ENCODE results near the gene POLR3B. TPM values are rescaled to one million over a fixed set of nuclear protein-coding genes. Genes with fewer than 3 reads are reported as not detected.

The POLR3B gene
- total RNA-seq, 4 donors from 2014 or later = 10.7 to 16.2 (median 12.0) TPM

DNA sequence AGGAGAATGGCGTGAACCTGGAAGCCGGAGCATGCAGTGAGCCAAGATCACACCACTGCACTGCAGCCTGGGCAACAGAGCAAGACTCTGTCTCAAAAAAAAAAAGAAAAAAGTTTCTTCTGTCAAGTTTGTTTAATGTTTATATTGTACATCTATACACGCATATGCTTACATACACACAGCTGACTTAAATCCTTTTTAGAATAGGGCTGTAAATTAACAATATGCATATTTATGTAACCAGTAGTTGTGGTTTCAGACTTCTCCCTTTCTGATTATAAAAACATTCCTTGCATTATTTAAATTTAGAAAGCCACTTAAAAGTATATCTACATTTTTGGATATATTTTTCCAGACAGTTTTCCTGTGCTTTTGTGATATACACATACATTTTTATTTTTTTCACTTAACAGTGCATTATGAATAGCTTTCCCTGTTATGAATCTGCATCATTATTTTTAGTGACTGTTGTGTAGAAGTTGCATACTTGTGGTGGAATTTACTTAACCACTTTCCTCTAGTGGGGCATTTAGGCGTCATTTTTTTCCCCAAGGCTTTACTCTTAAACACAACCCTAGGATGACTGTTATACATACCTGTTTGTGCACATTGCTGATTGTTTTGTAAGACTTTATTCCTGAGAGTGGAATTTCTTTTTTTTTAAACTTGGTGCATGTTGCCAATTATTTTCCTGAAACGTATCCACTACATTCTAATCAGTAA is 29.4 kb downstream of the POLR3B start:
- Histone ChIP-seq H3K4me3 (no peak overlapping the region), H3K9me3 (no peaks in the 10 kb centered on the region), H3K4me1 (no peaks in the 10 kb centered on the region), H3K36me3 (peaks cover 0 to 60% (median 0%) of the 10 kb centered on the region in 3 donors), H3K27me3 (no peaks in the 10 kb centered on the region), H3K27ac (no peak overlapping the region)
- DNase-seq = no peak
- no peak for TF ChIP-seq POLR2A (IDR thresholded peaks at IDR 0.05)
- TF ChIP-seq, protein P1, sequence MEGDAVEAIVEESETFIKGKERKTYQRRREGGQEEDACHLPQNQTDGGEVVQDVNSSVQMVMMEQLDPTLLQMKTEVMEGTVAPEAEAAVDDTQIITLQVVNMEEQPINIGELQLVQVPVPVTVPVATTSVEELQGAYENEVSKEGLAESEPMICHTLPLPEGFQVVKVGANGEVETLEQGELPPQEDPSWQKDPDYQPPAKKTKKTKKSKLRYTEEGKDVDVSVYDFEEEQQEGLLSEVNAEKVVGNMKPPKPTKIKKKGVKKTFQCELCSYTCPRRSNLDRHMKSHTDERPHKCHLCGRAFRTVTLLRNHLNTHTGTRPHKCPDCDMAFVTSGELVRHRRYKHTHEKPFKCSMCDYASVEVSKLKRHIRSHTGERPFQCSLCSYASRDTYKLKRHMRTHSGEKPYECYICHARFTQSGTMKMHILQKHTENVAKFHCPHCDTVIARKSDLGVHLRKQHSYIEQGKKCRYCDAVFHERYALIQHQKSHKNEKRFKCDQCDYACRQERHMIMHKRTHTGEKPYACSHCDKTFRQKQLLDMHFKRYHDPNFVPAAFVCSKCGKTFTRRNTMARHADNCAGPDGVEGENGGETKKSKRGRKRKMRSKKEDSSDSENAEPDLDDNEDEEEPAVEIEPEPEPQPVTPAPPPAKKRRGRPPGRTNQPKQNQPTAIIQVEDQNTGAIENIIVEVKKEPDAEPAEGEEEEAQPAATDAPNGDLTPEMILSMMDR (IDR thresholded peaks at IDR 0.05) = no peak
- intact Hi-C loops (cut with DNase I) = loop anchor here (5.0 kb wide), 1 partner anchor 535 kb away; no protein-coding TSS in a partner anchor
- 83 to 93% methylated on average over 5 of the region's 5 CpGs for WGBS, 2 donors

DNA sequence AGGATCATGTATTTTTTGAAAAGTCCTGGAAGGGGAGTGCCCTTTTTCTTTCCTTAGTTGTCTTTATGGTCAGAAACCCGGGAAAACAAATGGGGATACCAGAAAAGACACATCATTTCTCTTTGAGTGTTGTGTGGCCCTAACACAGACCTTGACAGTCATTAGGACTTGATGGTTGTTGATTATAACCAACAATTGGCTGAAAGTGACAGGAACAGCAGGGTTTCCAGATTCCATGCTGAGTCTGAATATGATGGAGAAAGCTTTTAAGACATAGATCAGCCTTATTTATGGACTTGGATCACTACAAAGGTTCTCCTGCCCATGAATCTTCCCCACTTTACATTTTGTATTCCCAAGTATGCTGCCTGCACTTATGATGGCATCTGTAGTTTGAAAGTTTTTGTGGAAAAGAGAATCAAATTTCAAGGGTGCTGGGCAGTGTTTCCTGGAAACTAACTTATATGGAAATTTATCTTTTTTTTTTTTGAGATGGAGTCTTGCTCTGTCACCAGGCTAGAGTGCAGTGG is 30.4 kb downstream of the POLR3B start:
- Histone ChIP-seq H3K4me1 (no peaks in the 10 kb centered on the region), H3K27me3 (no peaks in the 10 kb centered on the region), H3K4me3 (no peak overlapping the region), H3K27ac (no peak overlapping the region), H3K9me3 (no peaks in the 10 kb centered on the region), H3K36me3 (peaks cover 0 to 60% (median 0%) of the 10 kb centered on the region in 3 donors)
- no peak for DNase-seq
- WGBS, 2 donors = 55 to 85% methylated on average over 1 of the region's 1 CpG
- no peak for TF ChIP-seq POLR2A (IDR thresholded peaks at IDR 0.05)
- TF ChIP-seq, protein P1 (IDR thresholded peaks at IDR 0.05) = no peak
- intact Hi-C loops (cut with DNase I) = loop anchor here (5.0 kb wide), 1 partner anchor 534 kb away; no protein-coding TSS in a partner anchor

DNA sequence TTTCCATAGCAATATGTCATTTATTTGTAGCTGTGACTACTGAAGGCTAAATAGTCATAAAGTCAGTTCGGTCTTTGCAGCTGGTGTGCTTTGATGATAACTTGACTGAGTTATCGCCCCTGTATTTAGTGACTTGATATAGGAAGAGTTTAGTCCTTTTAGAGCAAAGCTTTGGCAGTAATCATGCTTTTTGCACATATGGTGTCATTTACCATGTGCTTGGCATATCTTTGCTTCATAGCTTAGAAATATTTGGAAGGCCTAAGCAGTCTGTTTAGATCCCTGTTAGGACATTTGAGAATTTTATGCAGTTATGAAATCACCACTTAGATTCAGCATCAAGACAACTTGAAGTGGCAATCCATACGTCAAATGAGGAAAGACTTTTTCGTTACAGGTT is 31.6 kb downstream of the POLR3B start:
- Histone ChIP-seq H3K4me3 (no peak overlapping the region), H3K9me3 (no peaks in the 10 kb centered on the region), H3K27me3 (no peaks in the 10 kb centered on the region), H3K36me3 (peaks cover 0 to 63% (median 0%) of the 10 kb centered on the region in 3 donors), H3K27ac (no peak overlapping the region), H3K4me1 (no peaks in the 10 kb centered on the region)
- intact Hi-C loops (cut with DNase I) = loop anchor here (5.0 kb wide), 1 partner anchor 533 kb away; no protein-coding TSS in a partner anchor
- no peak for DNase-seq
- TF ChIP-seq, protein P1 (IDR thresholded peaks at IDR 0.05) = no peak
- no peak for TF ChIP-seq POLR2A (IDR thresholded peaks at IDR 0.05)
- 88 to 96% methylated on average over 4 of the region's 4 CpGs for WGBS, 2 donors

DNA sequence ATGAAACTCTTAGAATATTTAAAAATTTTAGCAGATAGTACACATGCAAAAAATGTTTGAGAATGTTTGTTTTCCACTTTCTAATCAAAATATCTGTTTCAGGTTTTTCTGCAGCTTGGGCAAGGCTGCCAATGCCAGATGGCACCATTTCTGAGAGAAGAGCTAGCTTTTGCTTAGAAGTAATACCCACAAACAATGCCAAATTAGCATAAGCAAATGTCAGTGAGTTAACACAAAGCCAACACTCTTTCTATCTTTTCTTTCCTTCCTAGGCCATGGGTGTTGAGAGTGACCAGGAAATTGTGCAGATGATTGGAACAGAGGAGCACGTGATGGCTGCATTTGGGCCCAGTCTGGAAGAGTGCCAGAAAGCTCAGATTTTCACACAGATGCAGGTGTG is 35.2 kb downstream of the POLR3B start:
- Histone ChIP-seq H3K9me3 (no peaks in the 10 kb centered on the region), H3K27ac (no peak overlapping the region), H3K4me3 (no peak overlapping the region), H3K4me1 (no peaks in the 10 kb centered on the region), H3K36me3 (peaks cover 0 to 78% (median 1%) of the 10 kb centered on the region in 3 donors), H3K27me3 (no peaks in the 10 kb centered on the region)
- no peak for DNase-seq
- no peak for TF ChIP-seq POLR2A (IDR thresholded peaks at IDR 0.05)
- TF ChIP-seq, protein P1 (IDR thresholded peaks at IDR 0.05) = no peak
- intact Hi-C loops (cut with DNase I) = no loop called here
- 70 to 93% methylated on average over 1 of the region's 1 CpG for WGBS, 2 donors

DNA sequence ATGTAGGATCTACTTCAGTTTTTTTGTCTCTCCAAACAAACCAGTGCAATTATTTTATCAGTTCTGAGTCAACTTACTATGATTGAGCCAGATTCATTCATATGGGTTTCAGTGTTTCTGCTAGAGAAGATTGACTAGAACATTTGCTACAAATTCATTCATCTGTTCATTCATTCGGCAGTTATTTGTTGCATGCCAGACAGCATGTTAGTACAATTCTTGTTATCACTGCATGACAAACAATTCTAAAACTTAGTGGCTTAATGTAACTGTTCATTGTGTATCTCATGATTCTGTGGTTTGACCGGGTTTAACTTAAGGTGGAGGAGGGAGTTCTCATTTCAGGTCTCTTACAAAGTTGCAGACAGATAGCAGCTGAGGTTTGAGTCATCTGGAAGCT is 52.3 kb downstream of the POLR3B start:
- Histone ChIP-seq H3K9me3 (no peaks in the 10 kb centered on the region), H3K27me3 (no peaks in the 10 kb centered on the region), H3K36me3 (peaks cover 0 to 69% (median 0%) of the 10 kb centered on the region in 3 donors), H3K4me3 (no peak overlapping the region), H3K4me1 (no peaks in the 10 kb centered on the region), H3K27ac (no peak overlapping the region)
- DNase-seq = no peak
- intact Hi-C loops (cut with DNase I) = no loop called here
- WGBS, 2 donors = 66% methylated on average over 2 of the region's 2 CpGs
- TF ChIP-seq, protein P1 (IDR thresholded peaks at IDR 0.05) = no peak
- no peak for TF ChIP-seq POLR2A (IDR thresholded peaks at IDR 0.05)

Measured in esophagus squamous epithelium (tissue), 5 donors.